ENCODE measurements around the gene DENND5B.
"Not testable (repeated sequence)": the region's sequence is repeated elsewhere in the genome, so short reads cannot be mapped to it uniquely, and the experiment has no call there.

DENND5B gene

GRCh38 chr12:31584782-31585181 lies 6.2 kb downstream of the DENND5B start:
- no peak for TF ChIP-seq CTCF (conservative IDR thresholded peaks at IDR 0.05)
- no peak overlapping the region for H3K27ac ChIP-seq

GRCh38 chr12:31583878-31584277 lies 7.1 kb downstream of the DENND5B start:
- no peak overlapping the region for H3K27ac ChIP-seq
- no peak for TF ChIP-seq CTCF (conservative IDR thresholded peaks at IDR 0.05)

GRCh38 chr12:31582155-31582554 lies 8.8 kb downstream of the DENND5B start:
- H3K27ac ChIP-seq, result no peak overlapping the region
- TF ChIP-seq CTCF (conservative IDR thresholded peaks at IDR 0.05), result no peak

GRCh38 chr12:31578632-31579031 lies 12.3 kb downstream of the DENND5B start:
- TF ChIP-seq CTCF (conservative IDR thresholded peaks at IDR 0.05), result no peak
- no peak overlapping the region for H3K27ac ChIP-seq

- no peak overlapping the region for H3K27ac ChIP-seq
- TF ChIP-seq CTCF (conservative IDR thresholded peaks at IDR 0.05), result no peak
These were observed 15.9 kb downstream of the DENND5B start for GRCh38 chr12:31574803-31575575.

GRCh38 chr12:31574367-31574766 lies 16.6 kb downstream of the DENND5B start:
- H3K27ac ChIP-seq, result not testable (repeated sequence)

- no peak overlapping the region for H3K27ac ChIP-seq
- no peak for TF ChIP-seq CTCF (conservative IDR thresholded peaks at IDR 0.05)
These were observed 17.9 kb downstream of the DENND5B start for GRCh38 chr12:31572900-31573600.

GRCh38 chr12:31570880-31571279 lies 20.1 kb downstream of the DENND5B start:
- peak overlapping the region; percentile 38 for H3K27ac ChIP-seq
- TF ChIP-seq CTCF (conservative IDR thresholded peaks at IDR 0.05), result no peak

- H3K27ac ChIP-seq, result not testable (repeated sequence)
These were observed 21.4 kb downstream of the DENND5B start for GRCh38 chr12:31569517-31569916.
